ENCODE results near the gene SOX9. TPM values are rescaled to one million over a fixed set of nuclear protein-coding genes. Genes with fewer than 3 reads are reported as not detected.
"Not testable (repeated sequence)": the region's sequence is repeated elsewhere in the genome, so short reads cannot be mapped to it uniquely, and the experiment has no call there.

The SOX9 gene
- polyA plus RNA-seq, 3 donors, result 2.8 to 10.9 (median 8.9) TPM

DNA sequence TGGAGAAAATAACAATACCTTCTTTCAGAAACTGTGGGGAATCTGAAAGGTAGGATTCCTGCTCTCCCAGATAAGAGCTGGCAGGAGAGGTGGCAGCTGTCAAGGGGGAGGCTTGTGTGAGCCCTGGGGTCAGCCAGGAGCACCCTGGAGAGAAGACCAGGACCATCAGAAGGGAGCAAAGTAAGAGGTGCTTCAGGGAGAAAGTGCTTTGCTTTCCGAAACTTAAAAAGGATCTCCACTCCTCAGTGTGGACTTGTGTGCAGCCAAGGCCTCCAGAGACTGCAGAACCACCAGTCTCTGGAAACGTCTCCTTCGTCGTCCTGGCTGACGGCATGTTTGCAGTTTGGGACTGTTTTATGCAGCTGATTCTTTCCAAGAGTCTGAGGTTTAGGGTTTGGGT, 13.7 kb upstream of the SOX9 start:
- H3K27ac ChIP-seq (ENCODE audit: low read depth, low read length), result no peak overlapping the region
- WGBS, 3 donors, result 65 to 83% (median 74%) methylated on average over 5 of the region's 5 CpGs

DNA sequence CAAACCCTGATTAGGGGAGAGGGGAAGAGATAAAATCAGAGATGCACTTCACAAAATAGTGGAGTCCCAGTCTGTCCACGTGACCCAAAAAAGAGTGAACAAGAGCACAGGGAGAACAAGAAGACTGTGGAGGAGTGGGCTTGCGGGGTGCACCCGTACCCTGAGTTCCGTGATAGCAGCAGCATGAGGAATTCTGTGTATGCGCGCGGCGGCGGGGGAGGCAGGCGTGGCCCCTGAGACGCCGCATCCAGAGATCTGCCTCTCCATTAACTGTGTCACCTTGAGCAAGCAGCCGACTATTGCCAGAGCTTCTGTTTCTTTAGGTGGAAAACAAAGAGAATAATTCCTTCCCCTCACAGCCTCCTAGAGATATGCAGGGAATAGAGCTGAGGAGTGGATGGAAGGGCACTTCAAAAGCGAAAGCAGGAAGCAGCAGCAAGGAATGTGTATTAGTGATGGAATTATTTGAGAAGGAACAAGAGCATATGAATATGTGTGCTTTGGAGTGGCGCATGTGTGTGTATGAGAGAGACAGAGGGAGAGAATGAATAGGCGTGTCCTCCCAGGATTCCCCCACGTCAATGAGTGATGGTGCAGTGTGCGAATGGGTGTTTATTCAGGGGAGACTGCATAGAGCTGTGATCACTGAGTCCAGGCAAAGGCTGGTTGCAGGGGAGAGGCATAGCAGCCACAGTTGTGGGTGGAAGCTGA, 10.4 kb upstream of the SOX9 start:
- WGBS, 3 donors, result 50 to 80% (median 61%) methylated on average over 18 of the region's 18 CpGs
- no peak overlapping the region for H3K27ac ChIP-seq (ENCODE audit: low read depth, low read length)

DNA sequence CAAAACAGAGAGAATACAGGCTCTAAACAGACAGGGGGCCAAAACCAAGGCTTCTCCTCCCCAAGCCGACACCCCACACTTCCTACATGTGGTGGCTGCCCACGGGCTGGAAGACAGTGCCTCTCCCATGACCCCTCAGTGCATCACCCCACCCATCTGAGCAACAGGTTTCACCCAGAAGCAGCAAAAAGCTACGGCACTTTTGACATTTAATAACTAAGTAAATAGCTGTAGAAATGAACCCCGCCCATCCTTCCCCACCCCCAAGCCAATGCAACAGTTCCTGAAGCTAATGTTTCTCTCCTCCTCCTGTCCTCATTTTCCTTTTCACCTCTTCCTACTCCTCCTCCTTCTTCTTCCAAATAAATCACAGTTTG, 9.9 kb upstream of the SOX9 start:
- H3K27ac ChIP-seq (ENCODE audit: low read depth, low read length), result no peak overlapping the region

DNA sequence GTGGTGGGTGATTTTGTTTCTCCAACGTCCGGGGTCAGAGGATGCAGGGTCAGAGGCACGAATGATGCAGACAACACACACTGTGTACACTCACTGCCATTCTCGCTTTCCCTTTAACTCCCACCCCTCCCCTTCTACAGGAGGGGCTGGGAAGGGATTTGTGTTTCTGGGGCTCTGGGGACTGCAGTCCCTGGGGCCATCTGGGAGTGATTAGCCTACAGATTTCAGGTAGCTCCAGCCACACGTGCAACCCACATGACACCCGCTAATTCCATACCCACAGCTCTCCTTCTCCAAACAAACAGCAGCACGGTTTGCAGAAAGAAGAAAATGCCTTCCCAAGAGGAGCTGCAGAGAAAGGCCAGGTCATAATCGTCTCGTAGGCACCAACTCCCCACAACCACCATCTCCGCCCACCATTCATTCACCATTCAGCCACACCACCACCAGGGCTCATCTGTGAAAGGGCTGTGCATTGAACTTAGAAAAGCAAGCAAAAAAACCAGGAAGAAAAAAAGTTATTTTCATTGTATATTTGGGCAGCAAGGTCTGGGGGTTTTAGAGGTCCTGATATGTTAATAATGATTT, 9.4 kb upstream of the SOX9 start:
- H3K27ac ChIP-seq (ENCODE audit: low read depth, low read length), result no peak overlapping the region
- 31 to 58% (median 32%) methylated on average over 10 of the region's 10 CpGs for WGBS, 3 donors

More for the DNA sequence above, 9.9 kb upstream of the SOX9 start:
- 34 to 61% (median 38%) methylated on average over 4 of the region's 4 CpGs for WGBS, 3 donors

DNA sequence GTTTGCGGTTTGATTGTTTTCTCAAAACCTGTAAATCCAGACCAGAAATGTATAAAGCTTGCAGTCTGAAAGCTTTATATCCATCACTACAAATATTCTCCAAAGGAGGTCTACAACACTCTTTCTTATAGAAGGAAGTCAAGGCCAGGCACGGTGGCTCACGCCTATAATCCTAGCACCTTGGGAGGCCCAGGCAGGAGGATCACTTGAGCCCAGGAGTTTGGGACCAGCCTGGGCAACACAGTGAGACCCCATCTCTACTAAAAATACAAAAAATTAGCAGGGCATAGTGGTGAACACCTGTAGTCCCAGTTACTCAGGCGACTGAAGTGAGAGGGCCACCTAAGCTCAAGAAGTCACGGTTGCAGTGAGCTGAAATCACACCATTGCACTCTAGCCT, 8.9 kb upstream of the SOX9 start:
- 93 to 94% (median 93%) methylated on average over 5 of the region's 5 CpGs for WGBS, 3 donors
- H3K27ac ChIP-seq (ENCODE audit: low read depth, low read length), result not testable (repeated sequence)

DNA sequence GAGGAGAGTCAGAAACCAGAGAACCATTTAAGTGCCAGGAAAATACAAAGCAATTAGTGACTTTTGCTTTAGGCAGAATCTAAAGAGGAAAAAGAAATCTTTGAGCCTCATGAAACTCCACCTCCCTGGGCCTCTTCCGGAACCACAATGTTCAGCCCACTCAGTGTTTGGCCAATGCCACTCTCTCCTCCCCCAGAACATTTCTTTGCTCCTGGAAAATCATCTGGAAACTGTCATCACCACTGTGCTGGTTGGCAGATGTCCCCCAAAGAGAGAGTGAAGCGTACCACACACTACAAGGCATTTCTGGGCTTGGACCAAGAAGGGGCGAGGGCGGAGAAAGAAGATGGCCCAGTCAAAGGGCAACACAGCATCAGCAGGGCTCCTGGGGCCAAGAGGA, 7.1 kb upstream of the SOX9 start:
- 92 to 95% (median 92%) methylated on average over 4 of the region's 4 CpGs for WGBS, 3 donors
- no peak overlapping the region for H3K27ac ChIP-seq (ENCODE audit: low read depth, low read length)

DNA sequence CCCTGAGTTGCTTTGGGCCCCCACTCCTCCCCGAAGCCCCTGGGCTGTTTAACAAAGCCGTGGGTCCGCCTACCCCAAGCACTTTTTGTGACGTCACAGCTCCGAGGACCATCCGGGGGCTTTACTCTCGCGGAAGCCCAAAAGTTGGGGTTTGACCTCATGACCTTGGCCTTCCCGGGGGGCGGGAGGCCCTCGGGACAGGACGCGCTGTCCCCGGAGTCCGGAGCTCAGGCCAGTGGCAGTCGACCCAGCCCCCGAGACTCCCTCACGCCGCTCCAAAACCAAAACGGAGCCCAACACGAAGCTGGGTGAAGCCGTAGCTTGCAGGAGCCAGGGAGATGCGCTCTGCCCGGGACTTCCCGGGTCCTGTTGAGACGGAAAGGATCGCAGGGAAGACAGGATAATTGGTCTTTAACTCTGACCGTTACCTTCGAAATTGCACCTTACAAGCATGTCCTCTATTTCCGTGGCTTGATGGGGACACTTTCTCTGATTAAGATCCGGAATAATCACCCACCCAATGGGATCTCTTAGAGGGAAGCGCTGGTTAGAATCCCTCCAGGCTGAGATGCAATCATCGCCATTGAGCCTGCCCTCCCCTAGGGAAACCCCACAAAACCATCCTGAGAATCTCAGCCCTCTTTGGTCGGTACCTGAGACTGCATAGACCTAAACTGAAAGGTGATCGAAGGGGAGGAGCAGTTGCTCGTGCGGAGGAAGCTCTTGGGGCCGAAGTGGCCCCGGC, 4.9 kb upstream of the SOX9 start:
- H3K27ac ChIP-seq (ENCODE audit: low read depth, low read length), result no peak overlapping the region
- WGBS, 3 donors, result 13 to 60% (median 21%) methylated on average over 39 of the region's 39 CpGs

DNA sequence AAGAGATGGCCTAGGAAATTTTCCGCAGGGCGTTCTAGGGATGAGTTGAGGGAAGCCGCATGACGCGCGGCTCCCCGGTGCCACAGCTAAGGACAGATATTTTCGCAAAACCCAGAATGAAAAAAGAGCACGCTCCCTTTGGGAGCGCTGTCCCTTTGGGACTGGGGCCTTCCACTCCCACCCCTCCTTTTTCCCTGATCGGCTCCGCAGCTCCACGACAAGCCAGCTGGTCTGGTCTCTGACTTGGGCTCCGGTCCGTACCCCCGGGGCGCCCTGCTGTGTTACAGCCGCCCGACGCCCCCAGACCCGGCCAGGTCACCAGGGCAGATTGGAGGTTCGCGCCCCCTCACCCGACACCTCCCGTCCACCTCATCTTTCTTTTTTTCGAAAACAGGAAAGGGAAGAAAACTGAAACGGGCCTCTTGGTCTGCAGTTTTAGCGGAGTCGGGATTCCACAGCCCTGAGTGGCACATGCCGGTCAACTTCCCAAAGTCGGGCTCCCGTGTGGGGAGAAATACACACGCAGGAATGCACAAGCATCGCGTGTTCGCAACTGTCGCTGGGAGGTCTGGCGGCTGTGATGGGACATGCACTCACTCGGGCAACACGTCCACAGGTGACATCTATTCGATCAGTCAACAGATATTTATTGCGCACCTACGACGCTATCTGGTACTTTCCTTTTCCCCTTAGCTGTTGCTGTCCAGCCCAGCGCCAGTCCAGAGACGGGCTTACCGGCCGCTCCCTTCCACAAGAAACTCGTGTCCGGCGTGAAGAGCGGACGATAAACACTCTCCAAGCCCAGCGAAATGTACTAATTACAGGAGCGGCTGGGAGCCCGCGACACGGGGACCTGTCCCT, 3.9 kb upstream of the SOX9 start:
- no peak overlapping the region for H3K27ac ChIP-seq (ENCODE audit: low read depth, low read length)
- 7 to 52% (median 8%) methylated on average over 58 of the region's 58 CpGs for WGBS, 3 donors

DNA sequence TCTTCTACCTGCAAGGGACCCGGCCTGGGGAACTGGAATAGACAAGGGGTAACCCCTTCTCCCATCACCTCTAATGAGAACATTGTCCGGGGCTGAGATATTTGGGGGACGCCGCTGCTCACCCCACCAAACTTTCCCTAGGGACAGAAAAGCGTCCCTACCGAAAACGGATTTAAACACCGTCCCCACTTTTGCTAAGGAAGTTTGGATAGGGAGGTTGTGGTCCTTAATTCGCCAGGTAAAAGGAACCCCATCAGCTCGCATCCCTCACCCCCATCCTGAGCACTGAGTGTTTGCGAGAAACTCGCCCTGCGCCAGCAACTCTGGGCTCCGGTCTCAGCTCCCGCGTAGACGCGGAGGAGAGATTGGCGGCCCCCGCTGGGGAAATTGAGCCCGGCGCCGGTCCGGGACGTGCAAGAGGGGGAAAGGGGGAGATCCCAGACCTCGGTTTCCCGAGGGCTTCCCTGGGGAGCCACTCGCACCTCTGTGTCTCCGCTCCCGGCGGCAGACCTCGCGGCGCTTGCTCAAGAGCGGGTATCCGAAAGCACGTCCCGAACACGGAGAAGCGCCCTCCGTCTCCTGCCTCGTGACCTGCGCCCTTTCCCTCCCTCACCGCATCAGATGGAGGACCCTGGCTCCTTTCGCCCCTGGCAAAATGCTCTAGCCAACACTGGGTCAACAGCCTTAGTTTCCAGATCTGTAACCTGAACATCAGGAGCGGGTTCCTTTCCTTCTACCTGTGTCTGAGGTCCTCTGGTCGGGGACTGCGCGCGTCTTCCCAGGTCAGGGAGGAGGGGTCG, 3.1 kb upstream of the SOX9 start:
- H3K27ac ChIP-seq (ENCODE audit: low read depth, low read length), result no peak overlapping the region
- WGBS, 3 donors, result 4 to 31% (median 5%) methylated on average over 47 to 51 of the region's 51 CpGs

DNA sequence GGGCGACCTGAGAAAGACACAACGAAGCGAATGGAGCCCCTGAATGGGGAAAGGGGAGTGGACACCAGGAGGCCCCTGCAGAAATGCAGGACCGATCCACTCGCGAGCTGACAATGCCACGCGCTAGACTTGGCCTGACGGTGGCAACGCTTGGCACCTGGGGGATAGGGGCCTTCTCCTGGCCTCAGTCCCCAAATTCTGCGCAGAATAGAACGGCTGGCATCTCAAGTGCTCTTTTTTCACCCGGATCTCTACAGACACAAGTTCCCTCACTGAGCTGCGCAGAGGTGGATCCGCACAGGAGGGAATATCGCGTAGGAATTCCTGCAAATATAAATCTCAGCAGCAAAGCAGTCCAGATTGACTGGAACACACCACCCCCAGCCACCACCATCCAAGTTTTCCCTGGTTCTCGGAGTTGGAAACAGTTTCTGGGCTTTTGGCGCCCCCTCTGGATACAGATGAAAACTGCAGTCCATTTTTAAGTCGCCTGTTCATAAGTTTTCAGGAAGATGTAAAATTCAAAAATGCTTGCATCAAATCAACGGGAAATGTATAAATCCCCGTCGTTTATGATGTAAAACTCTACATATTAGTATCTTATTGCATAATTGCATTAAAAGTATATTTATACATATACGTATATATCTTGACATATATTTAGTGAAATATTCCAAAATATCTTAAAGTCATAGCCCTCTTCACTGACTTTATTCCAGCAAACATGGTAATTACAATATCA, 2.3 kb upstream of the SOX9 start:
- H3K27ac ChIP-seq (ENCODE audit: low read depth, low read length), result no peak overlapping the region
- WGBS, 3 donors, result 3 to 8% (median 4%) methylated on average over 24 of the region's 24 CpGs

DNA sequence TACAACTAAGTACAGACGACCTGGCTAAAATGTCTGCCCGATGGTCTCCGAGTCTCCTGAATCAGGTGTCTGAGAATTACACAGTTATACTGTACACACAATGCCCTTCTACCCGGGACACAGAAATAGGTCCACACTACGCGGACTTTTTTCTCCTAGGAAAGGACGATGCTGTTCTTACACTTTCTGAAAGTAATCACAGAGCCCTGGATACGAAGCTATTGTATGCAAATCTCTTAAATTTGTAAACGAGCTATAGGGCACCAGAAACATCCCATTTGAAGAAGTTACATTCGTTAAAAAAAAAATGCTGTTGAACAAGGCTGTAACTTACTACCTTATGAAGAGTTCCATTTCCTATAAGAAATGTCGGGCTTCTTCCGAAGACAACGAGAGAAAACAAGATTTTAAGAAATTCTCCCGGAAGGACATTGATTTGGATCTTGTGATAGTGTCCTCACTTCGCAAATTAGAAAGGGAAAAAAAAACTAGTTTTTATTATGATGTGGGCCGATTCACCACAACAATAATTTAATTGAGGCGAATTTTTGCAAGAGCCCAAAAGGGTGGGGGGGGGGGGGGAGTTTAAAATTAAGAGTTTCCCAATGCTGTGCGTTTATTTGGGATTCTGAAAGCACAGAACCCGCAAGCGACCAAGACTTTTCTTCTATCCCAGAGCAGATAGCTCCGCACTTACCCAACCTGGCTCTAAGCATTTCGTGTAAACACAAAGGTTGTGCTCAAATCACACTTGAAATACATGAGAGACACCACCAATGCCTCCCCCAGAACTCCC, 1.5 kb upstream of the SOX9 start:
- WGBS, 3 donors, result 20 to 23% (median 22%) methylated on average over 22 of the region's 22 CpGs
- no peak overlapping the region for H3K27ac ChIP-seq (ENCODE audit: low read depth, low read length)

DNA sequence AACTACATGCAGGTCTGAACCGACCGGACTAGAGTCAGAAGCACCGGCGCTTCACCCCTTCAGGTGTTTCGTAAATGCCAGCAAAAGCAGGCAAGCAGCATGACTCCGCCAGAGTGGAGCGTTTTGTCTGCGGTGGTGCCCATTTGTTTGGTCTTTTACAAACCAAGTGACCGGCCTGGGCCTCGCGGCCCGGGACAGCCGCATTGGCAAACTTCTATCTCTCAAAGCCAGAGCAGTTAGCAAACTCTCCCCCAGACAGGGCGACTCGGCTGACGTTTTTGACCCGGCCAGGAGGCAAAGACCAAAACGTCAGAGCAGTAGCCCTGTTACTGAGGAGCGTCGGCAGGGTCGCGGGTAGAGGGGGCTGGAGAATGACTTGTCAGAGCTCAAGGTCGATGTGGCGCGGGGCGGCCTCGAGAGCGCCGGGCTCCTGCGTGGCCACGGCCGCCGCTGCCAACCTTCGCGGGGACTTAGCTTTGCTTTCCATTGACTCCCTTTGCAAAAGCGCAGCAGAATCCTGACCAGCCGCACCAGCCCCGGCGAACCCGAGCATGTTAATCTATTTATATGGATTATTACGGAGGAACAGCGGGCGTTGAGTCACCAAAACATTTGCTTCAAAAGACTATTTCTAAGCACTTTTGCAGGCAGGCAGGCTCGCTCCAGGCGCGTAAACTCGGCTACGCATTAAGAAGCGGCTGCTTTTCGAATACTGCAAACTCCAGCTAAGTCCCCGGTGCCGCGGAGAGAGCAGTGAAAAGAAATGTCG, 763 bp upstream of the SOX9 start:
- H3K27ac ChIP-seq (ENCODE audit: low read depth, low read length), result no peak overlapping the region
- 3 to 7% (median 6%) methylated on average over 54 of the region's 54 CpGs for WGBS, 3 donors

DNA sequence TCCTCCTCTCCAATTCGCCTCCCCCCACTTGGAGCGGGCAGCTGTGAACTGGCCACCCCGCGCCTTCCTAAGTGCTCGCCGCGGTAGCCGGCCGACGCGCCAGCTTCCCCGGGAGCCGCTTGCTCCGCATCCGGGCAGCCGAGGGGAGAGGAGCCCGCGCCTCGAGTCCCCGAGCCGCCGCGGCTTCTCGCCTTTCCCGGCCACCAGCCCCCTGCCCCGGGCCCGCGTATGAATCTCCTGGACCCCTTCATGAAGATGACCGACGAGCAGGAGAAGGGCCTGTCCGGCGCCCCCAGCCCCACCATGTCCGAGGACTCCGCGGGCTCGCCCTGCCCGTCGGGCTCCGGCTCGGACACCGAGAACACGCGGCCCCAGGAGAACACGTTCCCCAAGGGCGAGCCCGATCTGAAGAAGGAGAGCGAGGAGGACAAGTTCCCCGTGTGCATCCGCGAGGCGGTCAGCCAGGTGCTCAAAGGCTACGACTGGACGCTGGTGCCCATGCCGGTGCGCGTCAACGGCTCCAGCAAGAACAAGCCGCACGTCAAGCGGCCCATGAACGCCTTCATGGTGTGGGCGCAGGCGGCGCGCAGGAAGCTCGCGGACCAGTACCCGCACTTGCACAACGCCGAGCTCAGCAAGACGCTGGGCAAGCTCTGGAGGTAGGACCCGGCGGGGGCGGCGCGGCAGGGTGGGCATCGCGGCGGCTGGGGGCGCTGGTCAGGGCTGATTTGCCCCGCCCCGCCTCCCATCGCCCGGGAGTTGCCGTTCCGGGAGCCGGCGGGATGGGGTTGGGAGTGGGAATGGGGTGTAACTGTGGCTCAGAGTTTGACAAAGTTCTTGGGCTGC, 567 bp downstream of the SOX9 start:
- WGBS, 3 donors, result 0 to 3% (median 2%) methylated on average over 78 to 88 of the region's 88 CpGs
- no peak overlapping the region for H3K27ac ChIP-seq (ENCODE audit: low read depth, low read length)

DNA sequence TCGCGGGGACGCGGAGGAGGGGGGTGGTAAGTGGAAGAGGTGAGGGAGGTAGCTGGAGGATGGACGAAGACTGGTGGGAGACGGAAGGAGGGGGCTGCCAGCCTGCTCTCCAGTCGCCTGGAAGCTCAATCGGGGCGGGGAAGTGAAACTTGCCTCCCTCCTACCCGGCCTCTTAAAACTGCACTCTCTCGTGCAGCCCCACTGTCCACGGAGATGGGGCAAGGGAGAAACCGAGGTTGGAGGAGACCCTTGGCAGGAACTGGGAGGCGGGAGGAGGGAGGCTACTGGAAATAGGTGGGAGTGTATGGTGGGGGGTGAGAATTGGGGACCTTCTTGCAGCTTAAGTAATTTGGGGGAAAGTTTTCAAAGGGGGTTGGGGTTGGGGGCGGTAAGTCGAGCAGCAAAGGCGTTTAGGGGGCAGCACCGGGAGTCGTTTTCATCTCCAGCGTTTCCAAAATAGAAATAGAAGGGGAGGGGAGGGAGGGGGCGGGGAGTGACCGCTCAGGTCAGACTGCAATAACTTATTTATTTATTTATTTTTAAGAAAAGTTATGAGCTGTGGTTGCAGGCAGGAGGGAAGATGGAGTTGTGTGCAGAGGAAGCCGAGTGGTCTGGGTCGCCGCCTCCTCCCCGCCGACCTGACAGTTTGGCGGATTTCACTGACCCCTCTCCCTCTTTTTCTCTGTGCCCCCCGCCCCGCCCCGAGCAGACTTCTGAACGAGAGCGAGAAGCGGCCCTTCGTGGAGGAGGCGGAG, 1.4 kb downstream of the SOX9 start:
- no peak overlapping the region for H3K27ac ChIP-seq (ENCODE audit: low read depth, low read length)

More for the DNA sequence above, 1.4 kb downstream of the SOX9 start:
- WGBS, 3 donors, result 1 to 5% (median 2%) methylated on average over 31 to 36 of the region's 36 CpGs

All from adipose tissue (tissue), 3 donors.